ENCODE measurements around the gene PARD6A. TPM values are rescaled to one million over a fixed set of nuclear protein-coding genes. Genes with fewer than 3 reads are reported as not detected.

PARD6A gene
- total and polyA plus RNA-seq, 2 of the 4 experiments (the other 2 are of a cell fraction) = 0.36 to 0.55 TPM

GRCh38 chr16:67697422-67698185 is 36.8 kb downstream of the PARD6A start:
- Histone ChIP-seq H2BK5ac (ENCODE audit: low read depth, low read length, poor library complexity, severe bottlenecking) (no peak overlapping the region), H2BK120ac (ENCODE audit: low read depth, low read length) (no peak overlapping the region), H3K14ac (replicated peaks; ENCODE audit: low read depth, low read length) (no peak overlapping the region), H4K91ac (ENCODE audit: insufficient read depth, low read depth, low read length) (no peak overlapping the region), H2BK15ac (ENCODE audit: low read depth, low read length) (no peak overlapping the region), H3K27ac (ENCODE audit: insufficient read depth, low read length) (no peak overlapping the region), H4K20me1 (ENCODE audit: insufficient read depth, low read length) (peaks cover 12% of the 10 kb centered on the region; the same call in 1 of the 2 replicates), H4K8ac (ENCODE audit: low read depth in 2 of 2, low read length in 2 of 2) (no peak overlapping the region), H3K9me3 (ENCODE audit: control insufficient read depth, insufficient read depth, low read length) (no peaks in the 10 kb centered on the region), H3K4me1 (ENCODE audit: control insufficient read depth, insufficient read depth, low read length) (no peaks in the 10 kb centered on the region), H3K4me3 (ENCODE audit: insufficient read depth, low read depth, low read length) (no peak overlapping the region), H3K36me3 (ENCODE audit: control insufficient read depth, insufficient read depth, low read length) (no peaks in the 10 kb centered on the region), H3K79me1 (ENCODE audit: low read depth in 1 of 2, low read length in 2 of 2) (peaks cover 8 to 50% of the 10 kb centered on the region in 2 experiments), H3K18ac (ENCODE audit: low read depth, low read length) (no peak overlapping the region), H2AK9ac (replicated peaks; ENCODE audit: low read depth, low read length, poor library complexity) (no peak overlapping the region), H3K23ac (ENCODE audit: low read depth, low read length) (no peak overlapping the region), H3K4me2 (ENCODE audit: low read depth, low read length) (no peak overlapping the region), H2BK20ac (ENCODE audit: low read depth, low read length) (no peak overlapping the region), H3K9ac (ENCODE audit: low read depth, low read length) (no peak overlapping the region), H2AFZ (replicated peaks; ENCODE audit: low read length, poor library complexity) (no peak overlapping the region), H3K9me1 (ENCODE audit: insufficient read depth, low read length) (peaks cover 9% of the 10 kb centered on the region; the same call in 1 of the 2 replicates), H4K5ac (ENCODE audit: low read depth, low read length) (no peak overlapping the region), H2AK5ac (ENCODE audit: low read depth, low read length) (no peak overlapping the region), H3K27me3 (ENCODE audit: control insufficient read depth, insufficient read depth, low read length) (no peaks in the 10 kb centered on the region), H3K4ac (ENCODE audit: low read depth, low read length) (no peak overlapping the region), H3K56ac (ENCODE audit: extremely low read depth, insufficient read depth, low read length) (no peak overlapping the region)
- in situ Hi-C loops (cut with MboI; ENCODE audit: low sequenced_read_pairs) (no loop called here), intact Hi-C loops (cut with micrococcal nuclease) (no loop called here), dilution Hi-C loops (cut with HindIII; ENCODE audit: low sequenced_read_pairs, unreplicated experiment) (no loop called here)
- TF ChIP-seq BHLHE40 (IDR thresholded peaks at IDR 0.05; ENCODE audit: low read depth, low read length) = no peak
- no peak for TF ChIP-seq CTCF (conservative IDR thresholded peaks at IDR 0.05; ENCODE audit: low read depth, low read length)
- no peak for TF ChIP-seq CEBPB (IDR thresholded peaks at IDR 0.05; ENCODE audit: low read depth, low read length)
- TF ChIP-seq RCOR1 (IDR thresholded peaks at IDR 0.05; ENCODE audit: insufficient replicate concordance, low read length) = no peak
- TF ChIP-seq RAD21 (IDR thresholded peaks at IDR 0.05; ENCODE audit: low read length) = no peak
- no peak for TF ChIP-seq USF2 (IDR thresholded peaks at IDR 0.05; ENCODE audit: low read depth, low read length)
- no peak for TF ChIP-seq RFX5 (IDR thresholded peaks at IDR 0.05; ENCODE audit: low read depth, low read length)
- TF ChIP-seq POLR2A (IDR thresholded peaks at IDR 0.05; ENCODE audit: low read depth, low read length) = no peak
- no peak for TF ChIP-seq MXI1 (IDR thresholded peaks at IDR 0.05; ENCODE audit: borderline replicate concordance, low read depth, low read length)
- no peak for TF ChIP-seq NFE2L2 (IDR thresholded peaks at IDR 0.05; ENCODE audit: low read depth, low read length)
- TF ChIP-seq SMC3 (IDR thresholded peaks at IDR 0.05; ENCODE audit: low read depth, low read length) = no peak
- TF ChIP-seq MAFK (IDR thresholded peaks at IDR 0.05; ENCODE audit: low read depth, low read length) = no peak
- no peak for TF ChIP-seq MAZ (IDR thresholded peaks at IDR 0.05; ENCODE audit: borderline replicate concordance, low read depth, low read length)
- no peak for TF ChIP-seq CHD1 (IDR thresholded peaks at IDR 0.05; ENCODE audit: low read depth, low read length)
- BruUV-seq (replicated peaks) = no TSS peak
- ChIA-PET POLR2A (ENCODE audit: unreplicated experiment) (no interaction called here), CTCF (no interaction called here)
- DNase-seq (no peak), ATAC-seq (ENCODE audit: low read depth) (no peak)
- WGBS, 2 experiments (ENCODE audit: extremely low coverage in 2 of 2, insufficient read length in 1 of 2) = no CpG with 5 or more reads among the region's 4 CpGs

All from IMR-90 (cell line).